Measurements from ENCODE around the gene MCTP1.

Gene MCTP1

DNA sequence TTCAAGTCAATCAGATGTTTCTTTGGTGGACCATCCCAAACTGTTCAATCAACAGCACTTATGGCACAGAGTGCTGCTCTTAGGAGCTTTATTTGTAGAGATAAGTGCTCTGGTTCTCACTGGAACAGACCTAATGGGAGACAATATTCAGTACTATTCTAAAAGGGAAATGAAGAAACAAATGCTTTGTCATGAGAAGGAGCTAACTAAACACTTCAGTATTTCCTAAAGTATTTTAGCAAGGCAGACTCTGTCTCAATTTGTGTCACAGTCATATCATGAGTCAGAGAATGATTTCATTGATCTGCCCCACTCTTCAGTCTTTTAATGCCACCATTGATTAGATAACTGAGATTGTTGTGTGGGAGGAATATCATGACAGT lies 491.1 kb downstream of the MCTP1 start:
- no peak for DNase-seq

DNA sequence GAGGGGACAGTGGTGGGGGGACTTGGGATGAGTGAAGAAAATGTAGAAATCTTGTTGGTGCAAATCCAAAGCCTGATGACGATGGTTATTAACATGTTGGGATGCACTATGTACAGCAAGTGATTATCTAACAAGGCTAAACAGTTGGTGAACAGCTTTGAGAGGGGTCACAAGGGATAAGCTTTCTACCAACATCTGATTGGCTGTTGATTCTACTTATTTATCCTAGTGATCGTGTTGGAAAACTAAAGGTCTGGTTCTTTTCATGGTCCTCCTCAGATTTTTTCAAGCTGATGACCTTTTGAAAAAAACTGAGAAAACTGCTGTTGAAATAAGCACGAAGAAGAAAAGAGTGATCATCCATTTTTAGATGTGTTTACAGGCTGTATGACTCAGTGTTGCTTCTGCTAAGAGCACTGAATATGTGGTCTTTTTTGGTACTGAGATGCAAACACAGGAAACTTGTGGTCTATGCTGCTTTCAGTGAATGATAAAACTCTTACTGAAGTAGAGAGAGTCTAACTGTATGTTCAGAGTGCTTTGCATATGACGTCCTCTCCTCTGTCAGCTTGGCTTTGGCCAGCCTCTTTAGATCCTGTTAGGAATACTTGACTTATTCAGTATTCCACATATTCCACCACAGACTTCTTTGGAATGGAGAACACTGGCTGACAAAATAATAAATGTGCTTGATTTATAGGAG lies 491.6 kb downstream of the MCTP1 start:
- peak; percentile 55 for DNase-seq

DNA sequence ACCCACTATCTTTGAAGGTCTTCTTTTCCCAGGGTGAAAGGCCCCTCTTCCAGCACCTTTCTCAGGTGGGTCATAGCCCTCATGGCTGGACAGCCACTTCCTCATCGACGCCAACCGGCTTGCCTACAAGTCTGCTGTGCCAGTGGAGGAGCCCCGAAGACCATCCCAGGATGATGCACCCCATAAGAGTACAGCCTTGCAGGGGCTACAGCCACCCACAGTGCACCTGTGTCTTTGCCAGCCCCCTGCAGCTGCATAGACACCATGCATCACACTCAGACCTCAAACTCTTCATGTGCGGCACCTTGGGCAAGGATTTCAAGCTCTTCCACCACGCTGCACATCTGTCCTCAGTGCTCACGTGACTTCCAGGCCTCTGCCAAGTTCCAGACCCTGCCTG lies 493.1 kb downstream of the MCTP1 start:
- no peak for DNase-seq

DNA sequence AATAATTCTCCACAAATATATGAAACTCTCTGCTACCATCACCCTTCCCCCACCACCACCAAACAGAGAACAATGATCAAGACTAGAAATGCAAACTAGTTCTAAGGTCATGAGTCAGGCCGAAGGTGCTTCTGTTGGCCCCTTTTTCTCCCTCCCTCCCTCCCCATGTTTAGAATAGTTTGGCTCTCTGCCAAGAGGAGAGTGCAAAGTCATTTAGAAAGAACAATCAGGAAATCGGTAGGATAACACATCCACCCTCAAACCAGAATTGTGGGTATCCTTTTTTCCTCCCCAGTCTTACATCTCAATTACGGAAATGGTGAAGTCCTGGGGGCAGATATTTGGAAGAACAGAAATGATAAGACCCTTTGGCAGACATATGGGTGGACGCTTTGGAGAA lies 496.4 kb downstream of the MCTP1 start:
- DNase-seq, result no peak

DNA sequence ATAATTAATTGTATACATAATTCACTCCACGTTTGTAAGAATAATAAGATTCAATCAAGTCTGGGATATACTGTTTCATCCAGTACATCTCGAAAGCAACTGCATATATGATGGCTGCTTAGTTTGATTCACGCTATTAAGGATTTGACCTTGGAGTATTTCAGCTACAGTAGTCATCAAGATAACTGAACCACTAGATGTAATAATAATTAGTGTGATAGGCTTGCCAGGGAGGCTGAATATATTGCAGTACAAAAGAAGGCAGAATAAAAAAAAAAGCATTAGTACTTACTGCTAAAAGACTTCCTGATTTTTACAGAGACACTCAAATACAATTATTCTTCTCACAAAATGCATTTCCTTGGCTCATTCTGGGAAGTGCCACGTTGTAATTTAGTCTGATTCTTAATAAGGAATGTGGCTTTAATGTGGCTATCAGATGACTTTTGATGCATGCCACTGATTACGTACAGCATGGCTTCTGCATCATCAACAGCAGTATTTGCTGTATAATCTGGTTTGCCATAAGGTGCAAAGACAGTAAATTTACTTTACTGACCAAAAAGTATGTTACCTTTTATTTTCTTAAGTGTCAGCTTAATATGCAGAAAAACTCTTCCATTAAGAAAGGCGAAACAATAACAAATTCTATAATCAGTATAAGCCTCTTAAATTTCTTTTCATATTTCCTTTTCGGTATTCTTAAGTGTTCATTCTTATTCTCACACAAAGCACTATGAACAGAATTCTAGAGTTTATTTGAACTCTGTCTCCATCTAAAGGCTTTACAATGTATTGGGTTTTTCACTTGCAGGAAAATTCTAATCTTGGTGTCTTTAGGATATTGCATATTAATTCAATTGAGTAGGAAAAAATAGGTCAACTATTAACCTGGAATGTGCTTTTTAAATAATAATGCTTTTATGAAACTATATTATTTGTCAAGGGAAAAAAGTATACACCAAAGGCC lies 500.1 kb downstream of the MCTP1 start:
- no peak for DNase-seq

DNA sequence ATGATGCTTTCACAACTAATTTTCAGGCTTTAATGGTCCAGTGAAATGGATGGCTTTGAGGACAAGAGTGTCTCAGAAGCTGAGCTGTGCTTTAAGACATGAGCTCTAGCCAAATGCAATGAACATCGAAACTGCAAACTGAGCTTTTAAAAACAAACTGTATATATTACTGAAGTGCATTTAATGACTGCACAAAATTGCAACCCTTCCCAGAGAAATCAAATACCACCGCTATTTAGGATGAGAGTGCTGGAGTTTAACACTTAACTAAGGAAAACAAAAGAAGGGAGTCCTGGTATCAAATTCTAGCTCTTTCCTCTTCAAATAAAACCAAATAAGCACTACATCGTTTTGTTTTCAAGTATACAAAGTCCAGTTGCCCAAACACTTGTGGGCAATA lies 502.5 kb downstream of the MCTP1 start:
- no peak for DNase-seq

DNA sequence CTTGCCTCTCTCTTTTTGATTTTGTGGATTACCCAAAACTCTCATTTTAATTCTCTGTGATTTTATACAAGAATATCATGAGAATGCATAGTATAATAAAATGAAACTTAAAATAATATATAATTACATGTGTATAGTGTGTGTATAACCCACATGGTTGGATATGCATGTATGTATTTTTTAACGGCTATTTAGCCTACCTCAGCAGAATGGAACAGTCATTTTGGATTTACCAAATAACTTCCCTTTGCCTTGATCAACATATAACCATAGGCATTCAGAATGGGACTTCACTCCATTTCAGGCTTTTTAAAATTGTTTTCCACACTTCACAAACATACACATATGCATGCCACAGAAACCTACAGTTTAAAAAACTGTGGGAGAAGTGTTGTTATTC lies 505.2 kb downstream of the MCTP1 start:
- no peak for DNase-seq

DNA sequence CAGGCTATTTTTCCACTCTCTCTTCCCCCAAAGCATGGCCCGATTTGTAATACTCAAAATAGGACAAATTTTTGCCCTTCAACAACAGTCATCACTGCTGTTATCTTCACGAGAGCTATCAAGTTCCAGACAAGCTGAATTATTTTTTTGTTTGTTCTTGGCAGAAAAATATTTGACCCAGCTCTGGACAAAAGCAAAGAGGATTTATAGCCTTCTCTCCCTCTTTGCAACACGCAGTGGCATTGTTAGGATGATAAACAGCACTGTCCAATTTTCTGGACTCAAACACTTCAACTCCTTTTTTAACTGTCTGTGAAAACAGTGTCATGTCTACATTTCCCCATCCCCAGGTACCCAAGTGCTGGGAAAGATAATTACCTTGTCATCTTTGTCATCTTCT lies 506.2 kb downstream of the MCTP1 start:
- DNase-seq, result no peak

DNA sequence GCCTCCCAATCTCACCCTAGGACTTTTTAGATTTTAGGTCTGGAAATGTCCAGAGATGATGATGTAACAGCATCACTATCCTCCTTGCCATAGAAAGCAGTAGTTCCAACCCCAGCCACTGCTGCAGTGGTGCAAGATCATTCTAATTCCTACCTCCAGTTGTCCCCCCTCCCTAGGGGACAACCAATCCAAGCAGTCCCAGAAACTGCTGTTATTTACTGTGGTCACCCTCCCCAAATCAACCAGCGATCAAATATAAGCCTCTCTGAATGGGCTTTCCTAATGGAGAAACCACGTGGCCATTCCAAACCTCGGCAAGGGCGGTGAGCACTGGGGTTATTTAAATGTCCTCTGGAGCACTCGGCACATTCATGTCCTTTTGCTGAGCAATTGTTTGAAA lies 506.6 kb downstream of the MCTP1 start:
- DNase-seq, result no peak

DNA sequence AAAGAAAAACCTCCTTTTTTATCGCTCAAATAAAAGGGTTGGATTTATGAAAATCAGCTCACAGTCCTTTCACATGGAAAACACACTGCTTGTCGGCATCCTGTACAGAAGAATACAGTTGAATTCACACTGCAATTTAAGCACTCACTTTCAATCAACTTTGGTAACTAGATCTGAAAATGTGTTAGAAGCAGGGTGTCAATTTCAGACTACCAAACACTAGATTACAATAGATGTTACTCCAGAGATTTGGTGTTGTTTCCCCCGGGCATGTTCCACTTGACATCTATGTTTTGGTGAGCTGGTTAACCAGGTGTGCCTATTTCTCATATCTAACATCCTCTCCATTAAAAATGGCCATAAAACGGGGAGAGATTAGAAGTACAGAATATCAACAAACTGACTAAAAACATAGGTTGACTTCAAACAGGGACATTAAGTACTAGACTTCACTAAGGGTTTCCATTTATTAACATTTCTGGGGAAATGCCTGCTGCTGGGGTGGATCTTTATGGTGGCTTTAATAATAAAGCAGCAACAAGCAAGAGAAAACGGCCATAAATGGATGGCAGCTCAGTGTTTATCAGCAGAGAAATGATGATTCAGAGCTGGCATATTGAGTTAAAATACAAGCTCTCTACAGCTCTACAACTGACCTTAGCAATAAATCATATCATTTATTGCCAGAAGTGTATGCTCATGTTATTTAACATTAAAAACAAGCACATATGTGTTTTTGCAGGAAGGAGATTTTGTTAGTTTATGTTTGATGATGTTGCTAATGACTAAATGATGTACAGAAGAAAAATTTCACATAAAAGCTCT lies 507.6 kb downstream of the MCTP1 start:
- DNase-seq, result no peak

DNA sequence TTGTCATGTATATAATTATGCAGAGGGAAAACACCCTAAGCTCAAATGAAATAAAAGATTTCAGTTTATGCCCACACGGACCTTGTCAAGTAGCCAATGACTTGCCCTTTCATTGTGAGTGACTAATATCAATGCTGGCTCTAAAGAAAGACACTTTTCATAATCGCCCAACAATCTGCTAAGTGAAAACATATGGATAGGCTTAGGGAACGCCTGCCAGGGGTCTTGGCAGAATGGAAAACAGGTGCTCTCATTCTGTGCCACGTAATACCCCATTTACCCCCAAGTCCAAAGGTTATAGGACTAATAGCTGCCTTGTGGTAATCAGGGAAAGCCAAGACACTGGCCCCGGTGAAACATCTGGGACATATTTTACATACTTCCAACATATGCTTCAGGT lies 508.7 kb downstream of the MCTP1 start:
- no peak for DNase-seq

DNA sequence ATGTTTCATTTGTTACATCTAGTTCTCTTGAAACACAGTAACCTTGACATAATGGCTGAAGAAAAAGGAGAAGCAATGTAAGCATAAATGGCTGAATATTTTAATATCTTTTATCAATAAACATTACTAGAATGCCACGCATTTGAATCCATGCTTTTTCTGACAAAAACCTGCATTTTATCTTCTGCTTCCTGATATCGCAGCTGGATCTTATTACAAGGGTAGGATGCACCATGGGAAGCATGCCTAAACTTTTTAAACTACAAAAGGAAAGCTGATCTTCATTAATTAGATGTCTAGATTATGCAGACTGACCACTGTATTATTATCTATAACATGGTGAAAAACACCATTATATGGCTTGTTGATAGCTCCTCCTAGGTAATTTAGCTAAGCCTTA lies 509.8 kb downstream of the MCTP1 start:
- no peak for DNase-seq

DNA sequence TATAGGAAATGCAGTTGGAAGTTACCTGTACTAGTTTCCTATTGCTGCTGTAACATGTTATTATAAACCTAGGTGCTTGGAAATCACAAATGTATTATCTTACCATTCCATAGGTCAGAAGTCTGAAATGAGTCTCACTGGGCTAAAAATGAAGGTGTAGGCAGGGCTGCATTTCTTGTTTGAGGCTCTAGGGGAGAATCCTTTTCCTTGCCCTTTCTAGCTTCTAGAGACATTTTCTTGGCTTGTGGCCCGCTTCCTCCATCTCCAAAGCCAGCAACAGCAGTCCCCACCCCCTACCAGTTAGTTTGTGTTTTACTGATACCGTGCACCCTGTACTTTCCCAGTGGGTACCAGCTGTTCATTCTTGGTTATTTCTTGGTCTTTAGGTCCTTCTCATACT lies 513.2 kb downstream of the MCTP1 start:
- DNase-seq, result no peak

DNA sequence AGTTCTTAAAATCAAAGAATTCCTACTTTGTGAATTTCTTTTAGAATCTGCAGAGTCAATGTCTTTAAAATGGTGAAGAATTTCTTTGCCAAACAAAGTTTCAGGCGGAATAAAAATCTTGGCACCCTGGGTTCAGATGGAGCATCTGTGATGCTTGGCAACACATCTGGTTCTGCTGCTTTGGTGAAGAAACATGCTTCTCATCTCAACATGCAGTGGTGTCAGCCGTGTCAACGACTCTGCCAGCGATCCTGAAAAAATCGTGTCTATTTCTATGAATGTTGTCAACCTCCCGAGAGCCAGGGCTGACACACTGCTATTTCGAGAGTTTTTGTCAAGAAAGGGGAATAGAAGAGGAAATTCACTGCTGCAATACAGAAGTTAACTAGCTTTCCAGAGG lies 514.9 kb downstream of the MCTP1 start:
- DNase-seq, result no peak

DNA sequence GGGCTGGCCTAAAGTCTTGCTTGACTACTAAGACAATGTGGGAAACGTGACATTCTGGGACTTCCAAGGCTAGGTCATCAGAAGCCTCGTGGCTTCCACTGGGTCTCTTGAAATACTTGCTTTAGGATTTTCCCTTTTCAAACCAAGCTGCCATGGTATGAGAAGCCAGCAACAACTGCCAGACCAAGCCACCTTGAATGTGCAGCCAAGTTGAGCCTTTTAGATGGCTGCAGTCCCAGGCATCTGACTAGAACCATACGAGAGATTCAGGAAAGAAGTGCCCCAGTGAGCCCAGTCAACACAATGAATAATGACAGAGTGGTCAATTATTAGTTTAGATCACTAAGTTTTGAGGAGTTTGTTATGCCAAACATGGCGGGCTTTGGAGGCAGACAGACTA lies 523.1 kb downstream of the MCTP1 start:
- no peak for DNase-seq

DNA sequence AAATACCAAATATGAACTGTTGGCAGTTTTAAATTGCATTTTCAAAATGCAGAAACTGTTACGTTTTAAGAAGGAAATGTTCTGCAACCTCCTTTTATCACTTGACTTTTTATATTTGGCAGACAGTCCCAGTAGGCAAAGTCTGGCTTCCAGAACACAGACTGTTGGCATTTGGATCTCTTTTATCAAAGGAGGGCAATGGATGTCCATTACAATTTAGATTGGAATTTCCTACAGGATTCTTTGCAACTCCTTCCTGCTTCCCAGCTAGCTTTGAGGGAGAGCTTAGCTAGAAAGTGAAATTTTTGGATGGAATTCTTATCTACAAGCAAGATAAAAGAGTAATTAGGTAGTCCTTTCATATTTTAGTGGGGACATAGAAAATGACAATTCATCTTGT lies 523.8 kb downstream of the MCTP1 start:
- DNase-seq, result peak; percentile 75

DNA sequence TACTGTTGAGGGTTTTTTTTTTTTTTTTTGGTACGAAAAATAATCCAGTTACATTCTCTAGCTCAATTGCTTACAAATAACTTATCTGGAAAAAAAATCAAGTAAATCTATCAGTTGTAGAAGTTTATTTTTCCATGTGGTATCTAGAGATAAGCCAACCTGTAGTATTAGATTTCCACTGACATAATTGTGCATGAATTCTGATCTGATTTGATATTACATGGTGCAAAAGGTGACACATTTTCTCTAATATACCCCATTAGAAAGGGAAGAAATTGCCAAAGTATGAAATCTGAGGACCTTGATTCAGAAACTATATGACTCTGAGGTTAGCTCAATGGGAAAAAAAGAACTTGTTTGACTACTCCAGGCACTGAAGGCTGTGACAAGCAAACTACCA lies 524.9 kb downstream of the MCTP1 start:
- DNase-seq, result no peak

DNA sequence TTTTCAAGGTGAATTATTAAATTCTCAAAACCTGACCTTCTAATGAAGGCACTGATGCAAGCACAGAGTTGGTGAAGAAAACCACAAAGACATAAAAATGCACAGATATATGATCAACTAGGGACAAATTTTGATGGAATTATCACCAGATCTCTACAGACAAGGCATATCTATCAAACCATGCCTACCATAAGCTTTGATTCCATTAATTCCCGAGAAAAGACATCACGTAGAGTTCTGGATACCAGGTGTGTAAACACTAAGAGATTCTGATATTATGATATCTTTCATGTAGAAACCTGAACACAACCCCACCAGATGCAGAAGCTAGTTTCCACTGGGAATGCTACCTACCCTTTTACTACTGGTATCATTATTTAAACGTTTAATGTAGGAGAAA lies 525.9 kb downstream of the MCTP1 start:
- DNase-seq, result no peak

DNA sequence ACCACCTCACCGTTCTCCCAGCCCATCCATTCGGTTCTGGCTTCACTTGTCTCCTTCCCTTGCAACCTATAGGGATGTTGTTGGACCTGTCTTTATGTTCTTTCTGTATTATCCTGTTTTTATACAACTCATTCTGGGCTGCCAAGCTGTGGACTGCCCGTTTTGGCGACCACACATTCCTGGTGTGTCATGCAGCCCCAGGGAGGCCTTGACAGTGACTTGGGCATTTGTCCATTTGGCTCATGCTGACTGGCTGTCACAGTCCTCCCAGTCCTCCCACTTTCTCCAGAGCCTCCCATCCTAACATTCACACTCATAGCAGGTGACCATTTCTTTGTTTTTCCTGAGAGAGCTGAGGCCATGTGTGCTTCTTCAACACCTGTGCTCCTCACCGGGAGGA lies 530.1 kb downstream of the MCTP1 start:
- DNase-seq, result no peak

DNA sequence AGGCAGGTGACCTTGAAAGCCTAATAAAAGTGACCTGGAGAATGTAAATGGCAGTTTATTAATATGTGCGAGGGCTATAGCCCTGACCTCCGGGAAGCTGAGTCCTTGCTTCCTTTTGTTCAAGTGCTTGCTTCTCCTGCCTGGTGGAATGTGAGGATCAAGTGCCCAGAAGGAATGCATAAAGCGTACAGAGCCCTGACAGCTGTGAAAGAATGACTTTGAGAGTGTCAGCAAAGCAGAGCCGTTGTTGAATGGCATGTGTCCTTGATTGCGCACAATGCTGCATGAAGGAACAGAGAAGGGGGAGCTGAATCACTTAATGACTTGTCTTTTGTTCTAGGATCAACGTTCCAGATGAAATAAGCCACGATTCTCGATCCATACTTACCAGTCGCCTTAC lies 533.4 kb downstream of the MCTP1 start:
- no peak for DNase-seq

DNA sequence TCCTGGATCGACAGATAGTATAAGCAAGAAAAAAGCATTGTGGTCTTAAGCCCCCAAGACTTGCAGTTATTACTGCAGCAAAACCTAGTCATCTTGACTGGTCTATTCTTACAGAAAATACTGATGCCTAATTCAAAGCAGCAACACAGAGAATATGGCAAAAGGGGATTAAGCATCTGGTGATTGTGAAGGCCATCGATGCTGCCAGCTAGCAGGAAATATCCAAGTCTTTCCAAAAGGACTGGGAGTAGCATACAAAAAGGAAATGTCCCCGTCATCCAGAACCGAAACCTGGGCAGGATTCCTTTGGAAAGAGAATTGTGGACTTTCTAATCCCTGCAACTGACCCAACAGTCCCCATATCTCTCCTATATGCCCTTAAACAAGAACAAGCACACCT lies 534.2 kb downstream of the MCTP1 start:
- no peak for DNase-seq

DNA sequence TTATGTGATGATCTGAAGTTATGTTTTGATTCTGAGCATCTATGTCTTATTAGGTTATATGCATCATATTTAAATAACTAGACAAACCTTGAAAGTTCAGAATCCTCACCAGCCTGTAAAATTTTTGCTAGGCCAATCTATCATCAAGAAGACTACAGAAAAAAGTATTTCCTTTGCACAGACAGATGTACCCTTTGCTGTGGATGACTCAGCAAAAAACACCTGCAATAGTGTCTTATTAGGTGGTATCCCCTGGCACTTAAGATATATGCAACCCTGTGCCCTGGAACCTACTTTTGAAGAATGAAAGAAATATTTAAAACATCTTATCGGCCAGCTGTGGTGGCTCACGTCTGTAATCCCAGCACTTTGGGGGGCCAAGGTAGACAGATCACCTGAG lies 535.9 kb downstream of the MCTP1 start:
- DNase-seq, result no peak

DNA sequence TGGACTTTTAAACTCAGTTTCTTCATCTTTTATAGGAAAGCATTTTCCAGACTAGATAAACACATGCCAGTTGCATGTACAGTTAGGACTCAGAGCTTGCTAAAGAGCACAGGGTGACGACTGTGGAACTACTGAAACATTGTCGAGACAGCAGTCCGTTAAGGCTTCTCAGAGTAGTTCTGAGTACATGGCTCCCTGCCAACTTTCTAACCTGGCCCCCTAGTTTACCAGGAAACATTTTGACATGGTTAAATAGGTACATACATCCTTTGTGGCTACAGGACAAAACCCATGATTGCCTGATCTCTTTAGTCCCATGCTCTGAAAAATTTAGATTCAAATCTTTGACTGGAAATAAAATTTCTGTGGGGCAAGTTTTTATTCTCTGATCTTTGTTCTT lies 536.7 kb downstream of the MCTP1 start:
- no peak for DNase-seq

DNA sequence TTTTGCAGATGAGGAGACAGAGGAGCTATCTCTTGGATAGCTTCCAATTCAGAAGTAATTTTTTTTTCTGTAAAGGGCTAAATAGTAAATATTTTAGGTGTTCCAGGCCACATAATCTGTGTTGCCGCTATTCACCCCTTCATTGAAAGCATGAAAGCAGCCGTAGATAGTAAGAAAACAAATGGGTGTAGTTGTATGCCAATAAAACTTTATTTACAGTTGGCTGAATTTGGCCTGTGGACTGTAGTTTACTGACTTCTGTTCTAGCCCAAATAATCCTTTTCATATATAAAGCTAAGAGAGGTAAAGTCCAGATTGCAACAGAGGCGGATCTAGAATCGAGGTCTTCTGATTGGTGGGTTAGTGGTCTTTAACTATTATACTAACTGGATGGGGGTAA lies 537.5 kb downstream of the MCTP1 start:
- DNase-seq, result no peak
